Activated CD4-positive, alpha-beta T cell treated with anti-CD3 and anti-CD28 coated beads, Interleukin-2, amount 10 ng/mL, durations not matched to agents 24 days and 14 days (primary cell): ENCODE results near the gene CHST3. TPM values are rescaled to one million over a fixed set of nuclear protein-coding genes. Genes with fewer than 3 reads are reported as not detected.

Experiments used
- DNase-seq: peaks from one replicate; pipeline ENCODE4 v3.0.0; 2022
- H3K27ac Mint-ChIP-seq: one replicate; pipeline ENCODE4 v1.8.0; 2022; ENCODE audit warnings: mild to moderate bottlenecking, mixed read lengths
- H3K27me3 Mint-ChIP-seq: one replicate; pipeline ENCODE4 v1.8.0; 2022; ENCODE audit warnings: mixed read lengths
- H3K36me3 Mint-ChIP-seq: one replicate; pipeline ENCODE4 v1.8.0; 2022; ENCODE audit warnings: low read depth, mild to moderate bottlenecking, mixed read lengths
- H3K4me1 Mint-ChIP-seq: one replicate; pipeline ENCODE4 v1.8.0; 2021; ENCODE audit warnings: mixed read lengths
- H3K4me3 Mint-ChIP-seq: one replicate; pipeline ENCODE4 v1.8.0; 2022; ENCODE audit warnings: mild to moderate bottlenecking, moderate library complexity, mixed read lengths
- H3K9me3 Mint-ChIP-seq: one replicate; pipeline ENCODE4 v1.8.0; 2021; ENCODE audit warnings: mixed read lengths
- intact Hi-C: fragments of 100-400 bp; cut with micrococcal nuclease; formaldehyde crosslinking; loops from one replicate; pipeline ENCODE4 v1.15.1; 2023
- total RNA-seq: library from RNA; stranded (reverse); gene quantifications from 2 replicates; pipeline ENCODE4 v1.2.3, GENCODE V29; 2022

CHST3 gene
- total RNA-seq, 1 donor from 2014 or later: 0.63 TPM

- Mint-ChIP-seq H3K27ac (no peak overlapping the region), H3K4me1 (no peaks in the 10 kb centered on the region), H3K9me3 (no peaks in the 10 kb centered on the region), H3K36me3 (no peaks in the 10 kb centered on the region), H3K27me3 (no peaks in the 10 kb centered on the region), H3K4me3 (no peak overlapping the region)
- no peak for DNase-seq
- intact Hi-C loops: no loop called here
Measured at GRCh38 chr10:72010234-72010973, 46.2 kb downstream of the CHST3 start.

GRCh38 chr10:72011016-72011415 is 46.8 kb downstream of the CHST3 start:
- H3K4me3 Mint-ChIP-seq: no peak overlapping the region
- DNase-seq: no peak
- H3K27ac Mint-ChIP-seq: no peak overlapping the region
- H3K4me1 Mint-ChIP-seq: no peaks in the 10 kb centered on the region
- no peaks in the 10 kb centered on the region for H3K9me3 Mint-ChIP-seq
- intact Hi-C loops: no loop called here
- no peaks in the 10 kb centered on the region for H3K36me3 Mint-ChIP-seq
- H3K27me3 Mint-ChIP-seq: no peaks in the 10 kb centered on the region

- Mint-ChIP-seq H3K9me3 (no peaks in the 10 kb centered on the region), H3K4me1 (no peaks in the 10 kb centered on the region), H3K4me3 (no peak overlapping the region), H3K27me3 (no peaks in the 10 kb centered on the region), H3K27ac (no peak overlapping the region), H3K36me3 (no peaks in the 10 kb centered on the region)
- no peak for DNase-seq
- intact Hi-C loops: no loop called here
Measured at GRCh38 chr10:72011468-72011867, 47.3 kb downstream of the CHST3 start.

- H3K4me1 Mint-ChIP-seq: no peaks in the 10 kb centered on the region
- no peaks in the 10 kb centered on the region for H3K36me3 Mint-ChIP-seq
- H3K27ac Mint-ChIP-seq: no peak overlapping the region
- no peak for DNase-seq
- H3K4me3 Mint-ChIP-seq: no peak overlapping the region
- no peaks in the 10 kb centered on the region for H3K9me3 Mint-ChIP-seq
- no peaks in the 10 kb centered on the region for H3K27me3 Mint-ChIP-seq
- intact Hi-C loops: no loop called here
Measured at GRCh38 chr10:72011976-72012512, 47.8 kb downstream of the CHST3 start.

- H3K9me3 Mint-ChIP-seq: no peaks in the 10 kb centered on the region
- no peaks in the 10 kb centered on the region for H3K36me3 Mint-ChIP-seq
- H3K4me3 Mint-ChIP-seq: no peak overlapping the region
- no peaks in the 10 kb centered on the region for H3K4me1 Mint-ChIP-seq
- intact Hi-C loops: no loop called here
- H3K27me3 Mint-ChIP-seq: no peaks in the 10 kb centered on the region
- no peak for DNase-seq
- no peak overlapping the region for H3K27ac Mint-ChIP-seq
Measured at GRCh38 chr10:72012796-72013195, 48.6 kb downstream of the CHST3 start.

- DNase-seq: no peak
- intact Hi-C loops: no loop called here
- H3K27me3 Mint-ChIP-seq: peaks cover 2% of the 10 kb centered on the region
- no peaks in the 10 kb centered on the region for H3K4me1 Mint-ChIP-seq
- no peak overlapping the region for H3K27ac Mint-ChIP-seq
- H3K9me3 Mint-ChIP-seq: no peaks in the 10 kb centered on the region
- H3K4me3 Mint-ChIP-seq: no peak overlapping the region
- no peaks in the 10 kb centered on the region for H3K36me3 Mint-ChIP-seq
Measured at GRCh38 chr10:72013202-72013945, 49.2 kb downstream of the CHST3 start.

- Mint-ChIP-seq H3K27me3 (peaks cover 2% of the 10 kb centered on the region), H3K4me1 (no peaks in the 10 kb centered on the region), H3K36me3 (no peaks in the 10 kb centered on the region), H3K4me3 (no peak overlapping the region), H3K27ac (no peak overlapping the region), H3K9me3 (no peaks in the 10 kb centered on the region)
- DNase-seq: no peak
- intact Hi-C loops: no loop called here
Measured at GRCh38 chr10:72014197-72014596, 50.0 kb downstream of the CHST3 start.

- H3K4me3 Mint-ChIP-seq: no peak overlapping the region
- H3K4me1 Mint-ChIP-seq: no peaks in the 10 kb centered on the region
- intact Hi-C loops: no loop called here
- H3K27me3 Mint-ChIP-seq: peaks cover 2% of the 10 kb centered on the region
- no peaks in the 10 kb centered on the region for H3K9me3 Mint-ChIP-seq
- no peaks in the 10 kb centered on the region for H3K36me3 Mint-ChIP-seq
- no peak overlapping the region for H3K27ac Mint-ChIP-seq
- DNase-seq: no peak
Measured at GRCh38 chr10:72014785-72015480, 50.7 kb downstream of the CHST3 start.

GRCh38 chr10:72015841-72016240 is 51.6 kb downstream of the CHST3 start:
- DNase-seq: no peak
- no peaks in the 10 kb centered on the region for H3K9me3 Mint-ChIP-seq
- no peak overlapping the region for H3K27ac Mint-ChIP-seq
- H3K4me3 Mint-ChIP-seq: no peak overlapping the region
- H3K4me1 Mint-ChIP-seq: no peaks in the 10 kb centered on the region
- H3K36me3 Mint-ChIP-seq: no peaks in the 10 kb centered on the region
- intact Hi-C loops: no loop called here
- H3K27me3 Mint-ChIP-seq: peaks cover 2% of the 10 kb centered on the region

- DNase-seq: no peak
- H3K36me3 Mint-ChIP-seq: no peaks in the 10 kb centered on the region
- H3K27ac Mint-ChIP-seq: no peak overlapping the region
- H3K4me3 Mint-ChIP-seq: no peak overlapping the region
- peaks cover 5% of the 10 kb centered on the region for H3K4me1 Mint-ChIP-seq
- intact Hi-C loops: no loop called here
- peaks cover 4% of the 10 kb centered on the region for H3K27me3 Mint-ChIP-seq
- H3K9me3 Mint-ChIP-seq: no peaks in the 10 kb centered on the region
Measured at GRCh38 chr10:72016608-72017300, 52.6 kb downstream of the CHST3 start.

GRCh38 chr10:72019085-72019876 is 55.1 kb downstream of the CHST3 start:
- Mint-ChIP-seq H3K36me3 (no peaks in the 10 kb centered on the region), H3K27me3 (peaks cover 4% of the 10 kb centered on the region)

GRCh38 chr10:72020914-72021809 is 57.0 kb downstream of the CHST3 start:
- peaks cover 5% of the 10 kb centered on the region for H3K27me3 Mint-ChIP-seq
- H3K4me3 Mint-ChIP-seq: no peak overlapping the region
- DNase-seq: no peak
- peaks cover 5% of the 10 kb centered on the region for H3K4me1 Mint-ChIP-seq
- no peaks in the 10 kb centered on the region for H3K9me3 Mint-ChIP-seq
- intact Hi-C loops: no loop called here
- H3K36me3 Mint-ChIP-seq: no peaks in the 10 kb centered on the region
- no peak overlapping the region for H3K27ac Mint-ChIP-seq

More at GRCh38 chr10:72019085-72019876, 55.1 kb downstream of the CHST3 start:
- DNase-seq: no peak
- intact Hi-C loops: no loop called here
- no peaks in the 10 kb centered on the region for H3K9me3 Mint-ChIP-seq
- H3K27ac Mint-ChIP-seq: no peak overlapping the region
- no peak overlapping the region for H3K4me3 Mint-ChIP-seq
- peaks cover 5% of the 10 kb centered on the region for H3K4me1 Mint-ChIP-seq
